DMS 273 treated with DMSO at 0.1 percent for 48 hours (cell line): ENCODE results near the gene ARHGEF16.

Experiments
- DNase-seq: peaks from one replicate; lab custom pipeline; 2025; lab: John Stamatoyannopoulos, UW

The ARHGEF16 gene

GRCh38 chr1:3453891-3454810, at the start of gene ARHGEF16:
TSS of gene ARHGEF16 (plus strand) at chr1:3454665. CDS start at chr1:3463085, 8,420 bp downstream.
- no peak for DNase-seq

DNA sequence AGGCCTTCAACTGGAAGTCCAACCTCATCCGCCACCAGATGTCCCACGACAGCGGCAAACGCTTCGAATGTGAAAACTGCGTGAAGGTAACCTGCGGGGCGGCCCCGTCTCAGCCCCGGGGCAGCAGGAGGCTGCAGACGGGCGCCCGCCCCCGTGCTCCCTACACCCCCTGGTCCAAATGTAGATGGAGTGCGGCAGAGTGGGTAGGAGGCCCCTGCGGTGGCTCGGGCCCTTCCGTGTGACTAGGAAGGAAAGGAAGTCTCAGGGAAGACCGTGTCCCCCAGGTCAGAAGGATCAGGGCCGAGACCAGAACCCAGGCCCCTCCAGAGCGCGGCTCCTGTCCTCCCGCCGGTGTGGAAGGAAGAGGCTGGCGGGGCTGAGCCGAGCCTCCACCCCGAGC, 49.7 kb upstream of the ARHGEF16 start:
- no peak for DNase-seq

- no peak for DNase-seq
Measured at GRCh38 chr1:3405491-3405890, 49.0 kb upstream of the ARHGEF16 start.

GRCh38 chr1:3405974-3406867, 48.2 kb upstream of the ARHGEF16 start:
- DNase-seq, result no peak

DNA sequence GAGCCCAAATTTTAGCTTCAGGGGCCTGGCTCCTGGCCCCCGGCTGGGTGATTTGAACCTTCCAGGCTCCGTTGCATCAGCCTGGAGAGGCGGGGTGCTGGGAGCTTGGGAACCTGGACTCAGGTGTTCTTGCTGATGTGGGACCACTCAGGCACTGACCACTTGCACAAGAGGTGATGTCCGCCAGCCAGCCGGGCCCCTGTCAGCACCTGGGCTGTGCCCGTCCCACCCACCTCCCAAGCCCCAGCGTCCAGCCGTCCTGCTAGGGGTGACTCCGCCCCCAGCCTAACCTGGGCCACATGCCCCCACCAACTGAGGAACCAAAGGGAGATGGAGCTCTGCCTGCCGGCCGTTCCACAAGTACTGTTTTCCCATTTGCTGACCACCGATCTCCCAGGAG, 47.4 kb upstream of the ARHGEF16 start:
- DNase-seq, result no peak

DNA sequence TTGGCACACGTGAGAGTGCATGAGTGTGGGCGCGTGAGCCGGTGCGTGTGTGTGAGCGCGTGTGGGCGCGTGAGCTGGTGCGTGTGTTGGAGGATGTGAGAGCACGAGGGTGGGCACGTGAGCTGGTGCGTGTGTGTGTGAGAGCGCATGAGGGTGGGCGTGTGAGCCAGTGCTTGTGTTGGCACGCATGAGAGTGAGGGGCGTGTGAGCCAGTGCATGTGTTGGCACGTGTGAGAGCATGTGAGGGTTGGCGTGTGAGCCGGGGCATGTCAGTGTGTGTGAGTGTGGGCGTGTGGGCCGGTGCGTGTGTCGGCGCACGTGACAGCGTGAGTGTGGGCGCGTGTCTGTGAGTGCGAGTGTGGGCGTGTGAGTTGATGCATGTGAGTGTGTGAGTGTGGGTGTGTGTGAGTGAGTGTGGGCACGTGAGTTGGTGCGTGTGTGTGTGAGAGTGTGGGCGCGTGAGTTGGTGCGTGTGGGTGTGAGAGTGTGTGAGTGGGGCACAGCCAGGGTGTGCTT, 45.7 kb upstream of the ARHGEF16 start:
- no peak for DNase-seq

DNA sequence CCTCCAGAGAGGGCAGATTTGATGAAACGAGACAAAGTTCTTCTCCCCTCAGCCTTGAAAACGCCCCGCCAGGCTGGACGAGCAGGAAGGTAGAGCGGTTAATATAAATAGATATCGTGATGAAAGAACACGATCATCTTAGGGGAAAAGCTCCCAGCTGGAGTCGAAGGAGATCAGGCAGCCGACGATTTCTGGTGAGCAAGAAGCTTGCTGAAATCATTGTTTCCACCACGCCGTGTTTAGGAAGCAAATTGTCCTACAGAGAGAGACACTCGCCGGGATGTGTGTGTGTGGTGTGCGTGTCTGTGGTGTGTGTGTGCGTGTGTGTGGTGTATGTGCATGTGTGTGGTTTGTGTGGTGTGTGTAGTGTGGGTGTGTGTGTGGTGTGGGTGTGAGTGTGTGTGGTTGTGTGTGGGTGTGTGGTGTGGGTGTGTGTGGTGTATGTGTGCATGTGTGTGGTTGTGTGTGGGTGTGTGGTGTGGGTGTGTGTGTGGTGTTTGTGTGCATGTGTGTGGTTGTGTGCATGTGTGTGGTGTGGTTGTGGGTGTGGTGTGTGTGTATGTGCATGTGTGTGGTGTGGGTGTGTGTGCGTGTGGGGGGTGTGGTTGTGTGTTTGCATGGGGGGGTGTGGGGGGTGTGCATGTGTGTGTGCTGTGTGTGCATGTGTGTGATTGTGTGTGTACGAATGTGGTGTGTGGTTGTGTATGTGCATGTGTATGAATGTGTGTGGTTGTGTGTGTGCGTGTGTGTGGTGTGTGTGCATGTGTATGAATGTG, 44.9 kb upstream of the ARHGEF16 start:
- no peak for DNase-seq

DNA sequence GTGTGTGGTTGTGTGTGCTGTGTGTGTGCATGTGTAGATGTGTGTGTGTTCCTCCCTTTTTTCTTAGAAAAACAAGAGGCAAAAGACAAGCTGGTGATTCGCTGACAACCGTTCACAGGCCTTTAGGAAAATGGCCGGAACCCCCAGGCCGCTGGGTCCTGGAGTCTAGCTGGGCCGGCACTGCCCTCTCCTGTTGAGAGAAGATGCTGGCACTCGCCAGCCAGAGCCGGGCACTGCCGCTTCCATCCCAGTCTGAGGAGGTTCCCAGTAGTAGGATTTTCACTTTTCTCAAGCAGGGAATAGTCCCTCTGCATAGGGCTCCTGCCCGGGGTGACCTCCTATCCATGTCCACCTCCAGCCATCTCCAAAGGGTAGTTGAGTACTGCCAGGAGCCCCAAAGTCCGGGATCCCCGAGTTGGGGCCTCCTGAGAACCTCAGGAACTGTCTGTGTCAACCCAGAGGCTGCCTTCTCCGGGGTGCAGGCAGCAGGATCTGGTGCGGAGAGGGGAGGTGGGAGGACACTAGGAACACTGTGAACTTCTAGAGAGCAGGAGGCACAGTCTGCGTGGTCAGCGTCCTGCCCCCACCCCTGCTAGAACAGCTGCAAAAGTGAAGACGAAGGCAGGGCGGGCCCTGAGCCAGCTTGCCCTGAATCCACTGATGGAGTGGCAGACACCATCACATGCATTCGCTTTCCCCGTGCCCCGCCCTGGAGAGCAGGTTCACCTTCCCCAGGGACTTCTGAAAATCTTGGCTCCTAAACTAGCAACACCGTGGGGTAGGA, 44.1 kb upstream of the ARHGEF16 start:
- no peak for DNase-seq

DNA sequence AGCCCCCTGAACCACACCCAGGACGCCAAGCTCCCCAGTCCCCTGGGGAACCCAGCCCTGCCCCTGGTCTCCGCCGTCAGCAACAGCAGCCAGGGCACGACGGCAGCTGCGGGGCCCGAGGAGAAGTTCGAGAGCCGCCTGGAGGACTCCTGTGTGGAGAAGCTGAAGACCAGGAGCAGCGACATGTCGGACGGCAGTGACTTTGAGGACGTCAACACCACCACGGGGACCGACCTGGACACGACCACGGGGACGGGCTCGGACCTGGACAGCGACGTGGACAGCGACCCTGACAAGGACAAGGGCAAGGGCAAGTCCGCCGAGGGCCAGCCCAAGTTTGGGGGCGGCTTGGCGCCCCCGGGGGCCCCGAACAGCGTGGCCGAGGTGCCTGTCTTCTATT, 42.7 kb upstream of the ARHGEF16 start:
- no peak for DNase-seq

GRCh38 chr1:3412376-3412775, 42.1 kb upstream of the ARHGEF16 start:
- no peak for DNase-seq

GRCh38 chr1:3413975-3414710, 40.3 kb upstream of the ARHGEF16 start:
- DNase-seq, result no peak

DNA sequence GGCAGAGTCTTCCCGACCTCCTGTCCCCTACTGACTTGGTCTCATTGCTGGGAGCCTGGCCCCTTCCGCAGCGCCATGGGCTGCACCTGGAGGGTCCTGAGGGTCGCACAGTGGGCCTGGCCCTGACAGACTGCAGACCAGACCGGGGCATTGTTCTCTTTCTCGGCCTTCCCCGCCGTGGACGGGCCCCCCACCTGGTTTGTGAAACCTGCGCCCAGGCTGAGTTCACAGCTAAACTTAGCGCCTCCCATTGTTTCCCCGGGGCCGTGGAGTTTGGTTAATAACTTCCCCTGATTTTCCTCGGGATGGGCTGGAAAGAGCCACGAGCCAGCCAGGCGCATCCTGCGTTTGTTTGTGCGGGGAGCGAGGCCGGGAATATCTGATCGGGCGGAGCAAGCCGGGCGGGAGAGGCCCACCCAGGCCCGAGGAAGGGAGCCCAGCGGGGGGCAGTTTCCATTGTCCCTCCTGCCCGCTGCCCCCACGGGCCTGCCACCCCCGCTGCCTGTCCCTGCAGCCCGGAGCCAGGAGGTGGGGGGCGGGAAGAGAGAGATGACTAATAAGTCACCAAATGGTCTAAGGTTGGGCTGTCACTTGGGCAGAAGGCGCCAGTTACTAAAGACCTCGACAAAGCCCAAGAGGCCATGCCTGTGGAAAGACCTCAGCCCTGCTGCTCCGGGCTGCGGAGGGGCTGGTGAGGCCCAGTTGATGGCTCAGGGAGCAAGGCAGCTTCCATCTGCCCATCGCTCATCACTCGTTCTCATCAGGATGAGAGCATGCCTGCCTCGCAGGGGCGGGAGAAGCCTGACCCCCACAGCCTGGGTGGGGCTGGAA, 39.0 kb upstream of the ARHGEF16 start:
- DNase-seq, result no peak

- DNase-seq, result no peak
Measured at GRCh38 chr1:3417082-3417739, 37.3 kb upstream of the ARHGEF16 start.

DNA sequence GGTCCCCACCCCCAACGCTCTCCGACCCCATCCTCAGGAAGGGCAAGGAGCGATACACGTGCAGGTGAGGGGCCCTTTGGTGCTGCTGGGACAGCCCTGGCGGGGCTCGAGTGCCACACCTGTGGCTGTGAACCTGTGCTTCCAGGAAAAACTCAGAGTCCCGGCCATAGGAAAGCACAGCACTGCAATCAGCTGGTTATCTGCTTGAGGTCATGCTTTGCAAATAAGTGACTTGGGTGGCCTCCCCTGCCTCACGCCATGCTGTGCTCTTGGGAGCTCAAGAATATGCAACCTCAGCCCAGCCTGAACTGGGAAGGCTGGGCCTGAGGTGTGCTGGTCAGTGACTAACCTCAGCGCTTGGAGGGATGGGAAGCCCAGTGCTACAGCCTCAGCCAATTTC, 36.5 kb upstream of the ARHGEF16 start:
- DNase-seq, result no peak

- no peak for DNase-seq
Measured at GRCh38 chr1:3418600-3418999, 35.9 kb upstream of the ARHGEF16 start.

- no peak for DNase-seq
Measured at GRCh38 chr1:3419415-3420204, 34.9 kb upstream of the ARHGEF16 start.

DNA sequence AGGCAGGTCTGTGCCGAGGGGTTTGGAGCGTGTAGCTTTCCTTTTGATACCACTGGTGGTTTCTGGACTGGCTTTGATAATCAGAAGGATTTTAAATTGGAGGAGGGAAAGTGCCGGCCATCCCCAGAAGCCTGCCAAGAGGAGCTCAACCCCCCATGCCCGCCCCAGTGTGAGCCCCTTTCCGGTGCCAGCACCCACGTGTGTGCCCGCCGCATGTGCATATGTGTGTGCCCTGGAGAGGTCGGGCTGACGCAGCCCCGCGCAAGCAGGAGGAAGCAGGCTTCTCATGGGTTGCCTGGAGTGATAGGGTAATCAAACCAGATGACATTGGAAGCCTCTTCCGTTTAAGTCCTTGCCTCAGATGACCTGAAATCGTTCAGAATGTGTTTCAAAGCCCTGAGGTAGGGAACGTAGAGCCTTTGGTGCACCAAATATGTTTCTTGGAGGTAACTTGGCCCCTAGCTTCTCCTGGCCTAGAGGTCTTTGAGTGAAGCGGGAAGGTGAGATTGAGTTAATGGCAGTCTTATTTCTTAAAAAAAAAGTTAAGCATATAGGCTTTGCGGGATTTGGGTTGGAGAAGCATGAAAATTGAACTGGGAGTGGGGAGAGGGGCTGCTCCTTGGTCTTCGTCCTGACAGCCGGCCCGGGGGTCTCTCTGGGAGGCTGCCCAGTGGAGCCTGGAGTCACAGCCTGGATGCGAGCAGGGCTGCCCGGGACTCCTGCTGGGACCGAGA, 34.1 kb upstream of the ARHGEF16 start:
- DNase-seq, result no peak
